NB4 (cell line): ENCODE measurements around the gene RASAL2.

Experiments
- MYC ChIP-seq: IDR thresholded peaks from 2 replicates; pipeline ENCODE4 v1.6.1; 2011; ENCODE audit warnings: low read depth, low read length
- POLR2A ChIP-seq: IDR thresholded peaks from 2 replicates; pipeline ENCODE4 v1.6.1; 2011; ENCODE audit warnings: mild to moderate bottlenecking; ENCODE audit not compliant: insufficient read length; ENCODE audit errors: extremely low read depth
- TF ChIP-seq, protein P1 (sequence below): IDR thresholded peaks from one replicate; pipeline ENCODE4 v1.5.1; 2012; ENCODE audit warnings: low read depth, low read length

DNA sequence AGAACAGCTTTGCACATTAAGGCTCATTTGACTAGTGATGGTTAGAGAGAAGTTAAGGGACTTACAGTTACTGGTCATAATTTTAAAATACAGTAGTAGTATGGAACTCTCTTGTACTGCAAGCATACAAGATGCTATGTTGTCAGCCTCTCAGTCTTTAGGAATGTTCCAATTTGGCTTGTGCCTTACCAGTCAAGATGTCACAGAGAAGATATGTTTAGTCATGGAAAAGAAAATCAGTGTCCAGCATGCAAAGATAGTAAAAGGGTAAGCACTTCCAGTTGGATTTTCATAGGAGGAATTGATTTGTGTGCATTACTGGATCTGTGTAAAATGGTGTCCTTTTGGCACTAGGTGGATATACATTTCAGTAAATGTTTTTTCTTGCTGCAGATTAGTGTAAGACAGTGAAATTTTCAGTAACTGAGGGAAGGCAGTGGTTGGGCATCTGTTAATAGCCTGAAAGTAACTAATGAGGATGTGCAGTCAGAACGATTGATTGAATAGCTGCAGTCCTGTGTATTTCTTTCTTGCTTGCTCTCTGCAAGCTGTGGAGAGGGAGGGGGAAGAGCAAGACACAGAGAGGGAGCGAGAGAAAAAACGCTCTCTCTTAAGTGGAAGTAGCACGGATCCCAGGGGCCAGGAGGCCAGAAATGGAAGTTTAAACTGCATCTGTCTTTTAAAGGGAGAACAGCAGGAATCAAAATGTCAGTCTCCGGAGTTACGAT, 294.7 kb downstream of the RASAL2 start:
- TF ChIP-seq POLR2A (no peak), MYC (no peak)
- TF ChIP-seq, protein P1, sequence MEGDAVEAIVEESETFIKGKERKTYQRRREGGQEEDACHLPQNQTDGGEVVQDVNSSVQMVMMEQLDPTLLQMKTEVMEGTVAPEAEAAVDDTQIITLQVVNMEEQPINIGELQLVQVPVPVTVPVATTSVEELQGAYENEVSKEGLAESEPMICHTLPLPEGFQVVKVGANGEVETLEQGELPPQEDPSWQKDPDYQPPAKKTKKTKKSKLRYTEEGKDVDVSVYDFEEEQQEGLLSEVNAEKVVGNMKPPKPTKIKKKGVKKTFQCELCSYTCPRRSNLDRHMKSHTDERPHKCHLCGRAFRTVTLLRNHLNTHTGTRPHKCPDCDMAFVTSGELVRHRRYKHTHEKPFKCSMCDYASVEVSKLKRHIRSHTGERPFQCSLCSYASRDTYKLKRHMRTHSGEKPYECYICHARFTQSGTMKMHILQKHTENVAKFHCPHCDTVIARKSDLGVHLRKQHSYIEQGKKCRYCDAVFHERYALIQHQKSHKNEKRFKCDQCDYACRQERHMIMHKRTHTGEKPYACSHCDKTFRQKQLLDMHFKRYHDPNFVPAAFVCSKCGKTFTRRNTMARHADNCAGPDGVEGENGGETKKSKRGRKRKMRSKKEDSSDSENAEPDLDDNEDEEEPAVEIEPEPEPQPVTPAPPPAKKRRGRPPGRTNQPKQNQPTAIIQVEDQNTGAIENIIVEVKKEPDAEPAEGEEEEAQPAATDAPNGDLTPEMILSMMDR = no peak
